Liver (tissue), 9 donors: ENCODE results near the gene FGR. TPM values are rescaled to one million over a fixed set of nuclear protein-coding genes. Genes with fewer than 3 reads are reported as not detected.

ENCODE experiments used
- DNase-seq: peaks from one replicate; pipeline ENCODE4 v3.0.0-alpha.2; 2017; ENCODE audit warnings: low spot score
- H3K27ac ChIP-seq, 2 donors: one replicate each; pipeline ENCODE4 v1.7.0; 2013; ENCODE audit warnings: inconsistent platforms in 2 of 2, low read length in 2 of 2, control low read depth in 1 of 2, low read depth in 1 of 2, mild to moderate bottlenecking in 1 of 2
- H3K27me3 ChIP-seq, 4 donors: one replicate each; pipeline versions ENCODE4 v1.6.1 to v1.7.0; 2013; ENCODE audit warnings: low read length in 3 of 4, inconsistent platforms in 1 of 4, mild to moderate bottlenecking in 1 of 4, moderate library complexity in 1 of 4; ENCODE audit not compliant: control insufficient read depth in 4 of 4, insufficient read depth in 4 of 4
- H3K36me3 ChIP-seq, 4 donors: one replicate each; pipeline versions ENCODE4 v1.6.1 to v1.7.0; 2013; ENCODE audit warnings: low read length in 3 of 4, mild to moderate bottlenecking in 3 of 4, low read depth in 1 of 4, moderate library complexity in 1 of 4; ENCODE audit not compliant: control insufficient read depth in 4 of 4, insufficient read depth in 3 of 4
- H3K4me1 ChIP-seq, 4 donors: one replicate each; pipeline versions ENCODE4 v1.6.1 to v1.7.0; 2013; ENCODE audit warnings: low read length in 3 of 4, mild to moderate bottlenecking in 3 of 4, moderate library complexity in 1 of 4; ENCODE audit not compliant: control insufficient read depth in 4 of 4, insufficient read depth in 4 of 4
- H3K4me3 ChIP-seq, 3 donors: one replicate each; pipeline versions ENCODE4 v1.6.1 to v1.7.0; 2013; ENCODE audit warnings: low read length in 3 of 3, control low read depth in 1 of 3, low read depth in 1 of 3, mild to moderate bottlenecking in 1 of 3
- H3K9ac ChIP-seq, 2 donors: one replicate each; pipeline ENCODE4 v1.7.0; 2013; ENCODE audit warnings: low read length in 2 of 2, mild to moderate bottlenecking in 2 of 2, moderate library complexity in 2 of 2, control low read depth in 1 of 2, low read depth in 1 of 2
- H3K9me3 ChIP-seq, 4 donors: one replicate each; pipeline versions ENCODE4 v1.6.1 to v1.7.0; 2013; ENCODE audit warnings: low read length in 3 of 4; ENCODE audit not compliant: control insufficient read depth in 4 of 4
- ATF3 ChIP-seq: IDR thresholded peaks from 2 replicates; pipeline ENCODE4 v1.6.1; 2016; ENCODE audit warnings: antibody characterized with exemption
- CTCF ChIP-seq: fragments of 150-350 bp; IDR thresholded peaks from 2 replicates; pipeline ENCODE4 v1.5.1; 2017; ENCODE audit warnings: improper control_type of control experiment, low read depth, low read length; ENCODE audit not compliant: missing input control
- EGR1 ChIP-seq, 2 donors: IDR thresholded peaks; 2 replicates each; pipeline ENCODE4 v1.6.1; 2016 to 2018; ENCODE audit warnings: antibody characterized with exemption in 2 of 2, low read depth in 2 of 2
- GABPA ChIP-seq, 2 donors: IDR thresholded peaks in 1 of 2; conservative IDR thresholded peaks in 1 of 2; 2 replicates each; pipeline ENCODE4 v1.6.1; 2016; ENCODE audit warnings: antibody characterized with exemption in 2 of 2, mild to moderate bottlenecking in 1 of 2, moderate library complexity in 1 of 2
- HNF4A ChIP-seq, 2 donors: conservative IDR thresholded peaks; 2 replicates each; pipeline ENCODE4 v1.6.1; 2016; ENCODE audit warnings: antibody characterized with exemption in 2 of 2, mild to moderate bottlenecking in 2 of 2
- HNF4G ChIP-seq: IDR thresholded peaks from 2 replicates; pipeline ENCODE4 v1.6.1; 2016; ENCODE audit warnings: antibody characterized with exemption
- JUND ChIP-seq, 2 donors: IDR thresholded peaks; 2 replicates each; pipeline ENCODE4 v1.6.1; 2016; ENCODE audit warnings: antibody characterized with exemption in 2 of 2
- NR2F2 ChIP-seq: IDR thresholded peaks from 2 replicates; pipeline ENCODE4 v1.6.1; 2016; ENCODE audit warnings: antibody characterized with exemption
- RAD21 ChIP-seq, 2 donors: IDR thresholded peaks; 2 replicates each; pipeline ENCODE4 v1.6.1; 2016; ENCODE audit warnings: antibody characterized with exemption in 2 of 2, mild to moderate bottlenecking in 2 of 2
- RXRA ChIP-seq, 2 donors: IDR thresholded peaks; 2 replicates each; pipeline ENCODE4 v1.6.1; 2017 to 2018; ENCODE audit warnings: antibody characterized with exemption in 2 of 2, mild to moderate bottlenecking in 1 of 2
- TAF1 ChIP-seq: conservative IDR thresholded peaks from 2 replicates; pipeline ENCODE4 v1.6.1; 2016; ENCODE audit warnings: antibody characterized with exemption, mild to moderate bottlenecking
- YY1 ChIP-seq: IDR thresholded peaks from 2 replicates; pipeline ENCODE4 v1.6.1; 2016; ENCODE audit warnings: antibody characterized with exemption, mild to moderate bottlenecking
- WGBS: extraction: QIAGEN DNeasy Blood & Tissue Kit; methylation state at CpG from one replicate; pipeline ENCODE4 v1.1.7; 2013; 5-methylcytosine and 5-hydroxymethylcytosine counted together
- polyA plus RNA-seq, 2 donors: library from polyadenylated mRNA; stranded (reverse) in 1 of 2; unstranded in 1 of 2; fragments of 200-250 nt in 1 of 2; fragments of >200 nt in 1 of 2; fragmentation: Nextera tagmentation in 1 of 2; extraction: Ambion mirVana in 1 of 2; gene quantifications; one replicate each; pipeline versions ENCODE4 v1.2.1 to v1.2.3, GENCODE V29; 2013 to 2015
- total RNA-seq, 2 donors: library from RNA; depleted of rRNA; stranded (reverse); fragments of >200 nt; gene quantifications; one replicate each; pipeline ENCODE4 v1.2.3, GENCODE V29; 2014
- TF ChIP-seq, protein P1 (sequence below): IDR thresholded peaks from 2 replicates; pipeline ENCODE4 v1.6.1; 2016; ENCODE audit warnings: antibody characterized with exemption, mild to moderate bottlenecking
- TF ChIP-seq, protein P2 (sequence below): IDR thresholded peaks from 2 replicates; pipeline ENCODE4 v1.6.1; 2016; ENCODE audit warnings: antibody characterized with exemption
- donor health status: healthy.
- donor health status: healthy.
- donor health status: healthy.
- donor health status: healthy.
- donor health status: healthy.

The FGR gene
- total and polyA plus RNA-seq, 4 donors: 2.8 to 20.2 (median 6.2) TPM

- TF ChIP-seq, protein P1, sequence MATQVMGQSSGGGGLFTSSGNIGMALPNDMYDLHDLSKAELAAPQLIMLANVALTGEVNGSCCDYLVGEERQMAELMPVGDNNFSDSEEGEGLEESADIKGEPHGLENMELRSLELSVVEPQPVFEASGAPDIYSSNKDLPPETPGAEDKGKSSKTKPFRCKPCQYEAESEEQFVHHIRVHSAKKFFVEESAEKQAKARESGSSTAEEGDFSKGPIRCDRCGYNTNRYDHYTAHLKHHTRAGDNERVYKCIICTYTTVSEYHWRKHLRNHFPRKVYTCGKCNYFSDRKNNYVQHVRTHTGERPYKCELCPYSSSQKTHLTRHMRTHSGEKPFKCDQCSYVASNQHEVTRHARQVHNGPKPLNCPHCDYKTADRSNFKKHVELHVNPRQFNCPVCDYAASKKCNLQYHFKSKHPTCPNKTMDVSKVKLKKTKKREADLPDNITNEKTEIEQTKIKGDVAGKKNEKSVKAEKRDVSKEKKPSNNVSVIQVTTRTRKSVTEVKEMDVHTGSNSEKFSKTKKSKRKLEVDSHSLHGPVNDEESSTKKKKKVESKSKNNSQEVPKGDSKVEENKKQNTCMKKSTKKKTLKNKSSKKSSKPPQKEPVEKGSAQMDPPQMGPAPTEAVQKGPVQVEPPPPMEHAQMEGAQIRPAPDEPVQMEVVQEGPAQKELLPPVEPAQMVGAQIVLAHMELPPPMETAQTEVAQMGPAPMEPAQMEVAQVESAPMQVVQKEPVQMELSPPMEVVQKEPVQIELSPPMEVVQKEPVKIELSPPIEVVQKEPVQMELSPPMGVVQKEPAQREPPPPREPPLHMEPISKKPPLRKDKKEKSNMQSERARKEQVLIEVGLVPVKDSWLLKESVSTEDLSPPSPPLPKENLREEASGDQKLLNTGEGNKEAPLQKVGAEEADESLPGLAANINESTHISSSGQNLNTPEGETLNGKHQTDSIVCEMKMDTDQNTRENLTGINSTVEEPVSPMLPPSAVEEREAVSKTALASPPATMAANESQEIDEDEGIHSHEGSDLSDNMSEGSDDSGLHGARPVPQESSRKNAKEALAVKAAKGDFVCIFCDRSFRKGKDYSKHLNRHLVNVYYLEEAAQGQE: no peak
- TF ChIP-seq YY1 (no peak), ATF3 (no peak)
Measured at GRCh38 chr1:27666294-27666693, 31.3 kb upstream of the FGR start (continued).

DNA sequence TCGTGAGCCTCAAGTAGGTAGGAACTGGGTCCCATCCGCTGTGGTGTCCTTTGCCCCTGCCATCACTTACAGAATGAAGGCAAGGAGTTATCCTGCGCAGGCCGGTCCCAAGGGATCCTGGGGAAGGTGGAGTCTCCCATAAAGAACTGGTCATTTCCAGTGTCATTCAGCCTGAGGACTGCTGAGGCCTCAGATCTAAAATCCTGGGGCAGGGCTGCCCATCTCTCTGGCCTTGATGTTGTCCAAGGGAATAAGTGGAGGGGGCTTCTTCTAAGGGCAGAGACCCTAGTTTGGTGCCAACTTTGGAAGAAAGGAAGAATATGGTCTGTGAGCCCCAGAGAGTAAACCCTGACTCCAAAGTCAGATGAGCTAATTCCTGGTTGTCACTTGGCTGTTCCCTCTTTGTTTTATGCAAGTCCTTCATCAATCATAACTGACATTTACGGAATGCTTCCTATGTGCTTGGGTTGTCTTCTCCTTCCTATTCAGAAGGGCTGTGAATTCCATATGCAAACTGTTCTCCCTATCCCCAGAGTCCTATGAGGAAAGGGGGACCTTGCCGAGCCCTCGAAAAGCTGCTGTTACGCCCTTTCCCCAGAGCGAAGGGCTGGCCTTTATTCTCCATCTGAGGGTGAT lies 30.1 kb upstream of the FGR start:
- H3K27me3 ChIP-seq: no peaks in the 10 kb centered on the region
- H3K9ac ChIP-seq: no peak overlapping the region
- H3K36me3 ChIP-seq: peaks cover 3 to 11% (median 4%) of the 10 kb centered on the region in 4 donors
- no peak overlapping the region for H3K27ac ChIP-seq
- DNase-seq: no peak
- WGBS: 94% methylated on average over 9 of the region's 9 CpGs
- no peak for TF ChIP-seq GABPA (IDR thresholded peaks at IDR 0.05 in 1 of 2, conservative IDR thresholded peaks at IDR 0.05 in 1 of 2)
- no peak for TF ChIP-seq HNF4A (conservative IDR thresholded peaks at IDR 0.05)
- TF ChIP-seq RAD21 (IDR thresholded peaks at IDR 0.05): no peak
- TF ChIP-seq ATF3: no peak
- TF ChIP-seq TAF1: no peak
- no peak for TF ChIP-seq EGR1 (IDR thresholded peaks at IDR 0.05; ENCODE audit: low read depth in 2 of 2)
- TF ChIP-seq NR2F2: no peak
- no peak for TF ChIP-seq YY1
- no peak for TF ChIP-seq RXRA (IDR thresholded peaks at IDR 0.05)
- no peak for TF ChIP-seq HNF4G
- TF ChIP-seq JUND (IDR thresholded peaks at IDR 0.05): no peak
- TF ChIP-seq, protein P1: no peak
- TF ChIP-seq CTCF: no peak
- TF ChIP-seq, protein P2, sequence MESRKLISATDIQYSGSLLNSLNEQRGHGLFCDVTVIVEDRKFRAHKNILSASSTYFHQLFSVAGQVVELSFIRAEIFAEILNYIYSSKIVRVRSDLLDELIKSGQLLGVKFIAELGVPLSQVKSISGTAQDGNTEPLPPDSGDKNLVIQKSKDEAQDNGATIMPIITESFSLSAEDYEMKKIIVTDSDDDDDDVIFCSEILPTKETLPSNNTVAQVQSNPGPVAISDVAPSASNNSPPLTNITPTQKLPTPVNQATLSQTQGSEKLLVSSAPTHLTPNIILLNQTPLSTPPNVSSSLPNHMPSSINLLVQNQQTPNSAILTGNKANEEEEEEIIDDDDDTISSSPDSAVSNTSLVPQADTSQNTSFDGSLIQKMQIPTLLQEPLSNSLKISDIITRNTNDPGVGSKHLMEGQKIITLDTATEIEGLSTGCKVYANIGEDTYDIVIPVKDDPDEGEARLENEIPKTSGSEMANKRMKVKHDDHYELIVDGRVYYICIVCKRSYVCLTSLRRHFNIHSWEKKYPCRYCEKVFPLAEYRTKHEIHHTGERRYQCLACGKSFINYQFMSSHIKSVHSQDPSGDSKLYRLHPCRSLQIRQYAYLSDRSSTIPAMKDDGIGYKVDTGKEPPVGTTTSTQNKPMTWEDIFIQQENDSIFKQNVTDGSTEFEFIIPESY: no peak
- no peak overlapping the region for H3K4me3 ChIP-seq
- H3K9me3 ChIP-seq: no peaks in the 10 kb centered on the region
- H3K4me1 ChIP-seq: peaks cover 0 to 16% (median 8%) of the 10 kb centered on the region in 4 donors
